ENCODE results near the gene CHD5. TPM values are rescaled to one million over a fixed set of nuclear protein-coding genes. Genes with fewer than 3 reads are reported as not detected.

The CHD5 gene
- total and polyA plus RNA-seq, 12 donors = 0.01 to 0.78 (median 0.17) TPM

DNA sequence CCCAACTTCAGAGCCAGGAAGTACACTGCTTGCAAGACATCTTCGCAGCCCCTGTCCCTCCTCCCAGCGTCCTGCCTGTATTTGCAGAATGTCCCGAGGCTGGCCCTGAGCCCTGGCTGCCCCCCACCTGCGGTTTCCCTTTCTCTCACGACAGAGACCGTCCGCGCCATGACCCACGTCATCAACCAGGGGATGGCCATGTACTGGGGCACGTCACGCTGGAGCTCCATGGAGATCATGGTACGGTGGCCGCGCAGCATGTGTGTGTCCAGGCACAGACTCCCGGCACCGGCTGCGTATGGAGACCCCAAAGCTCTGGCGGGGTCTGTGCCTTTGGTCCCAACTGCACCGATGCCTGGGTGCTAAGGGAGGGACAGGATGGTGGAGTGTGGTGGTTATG is 85.9 kb downstream of the CHD5 start:
- Histone ChIP-seq H3K36me3 (peaks cover 0 to 92% (median 0%) of the 10 kb centered on the region in 9 donors), H3K9me3 (no peaks in the 10 kb centered on the region), H3K27ac (no peak overlapping the region), H3K27me3 (no peaks in the 10 kb centered on the region), H3K4me3 (no peak overlapping the region), H3K4me1 (peaks cover 0 to 15% (median 0%) of the 10 kb centered on the region in 9 donors)
- 94% methylated on average over 19 of the region's 19 CpGs for WGBS, 2 donors
- intact Hi-C loops (cut with DNase I) = no loop called here
- DNase-seq (peak in 1 of 2 donors; percentile 8), ATAC-seq (no peak)
- TF ChIP-seq, protein P1, sequence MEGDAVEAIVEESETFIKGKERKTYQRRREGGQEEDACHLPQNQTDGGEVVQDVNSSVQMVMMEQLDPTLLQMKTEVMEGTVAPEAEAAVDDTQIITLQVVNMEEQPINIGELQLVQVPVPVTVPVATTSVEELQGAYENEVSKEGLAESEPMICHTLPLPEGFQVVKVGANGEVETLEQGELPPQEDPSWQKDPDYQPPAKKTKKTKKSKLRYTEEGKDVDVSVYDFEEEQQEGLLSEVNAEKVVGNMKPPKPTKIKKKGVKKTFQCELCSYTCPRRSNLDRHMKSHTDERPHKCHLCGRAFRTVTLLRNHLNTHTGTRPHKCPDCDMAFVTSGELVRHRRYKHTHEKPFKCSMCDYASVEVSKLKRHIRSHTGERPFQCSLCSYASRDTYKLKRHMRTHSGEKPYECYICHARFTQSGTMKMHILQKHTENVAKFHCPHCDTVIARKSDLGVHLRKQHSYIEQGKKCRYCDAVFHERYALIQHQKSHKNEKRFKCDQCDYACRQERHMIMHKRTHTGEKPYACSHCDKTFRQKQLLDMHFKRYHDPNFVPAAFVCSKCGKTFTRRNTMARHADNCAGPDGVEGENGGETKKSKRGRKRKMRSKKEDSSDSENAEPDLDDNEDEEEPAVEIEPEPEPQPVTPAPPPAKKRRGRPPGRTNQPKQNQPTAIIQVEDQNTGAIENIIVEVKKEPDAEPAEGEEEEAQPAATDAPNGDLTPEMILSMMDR (IDR thresholded peaks at IDR 0.05) = no peak

- Histone ChIP-seq H3K4me1 (peaks cover 0 to 10% (median 0%) of the 10 kb centered on the region in 9 donors), H3K27me3 (no peaks in the 10 kb centered on the region), H3K36me3 (peaks cover 0 to 92% (median 0%) of the 10 kb centered on the region in 9 donors), H3K9me3 (no peaks in the 10 kb centered on the region), H3K4me3 (no peak overlapping the region), H3K27ac (no peak overlapping the region)
- TF ChIP-seq, protein P1 (IDR thresholded peaks at IDR 0.05) = no peak
- intact Hi-C loops (cut with DNase I) = no loop called here
- DNase-seq (peak in 1 of 2 donors; percentile 2), ATAC-seq (no peak)
- WGBS, 2 donors = 87 to 88% methylated on average over 9 of the region's 9 CpGs
Measured at GRCh38 chr1:6093611-6094010, 86.5 kb downstream of the CHD5 start.

DNA sequence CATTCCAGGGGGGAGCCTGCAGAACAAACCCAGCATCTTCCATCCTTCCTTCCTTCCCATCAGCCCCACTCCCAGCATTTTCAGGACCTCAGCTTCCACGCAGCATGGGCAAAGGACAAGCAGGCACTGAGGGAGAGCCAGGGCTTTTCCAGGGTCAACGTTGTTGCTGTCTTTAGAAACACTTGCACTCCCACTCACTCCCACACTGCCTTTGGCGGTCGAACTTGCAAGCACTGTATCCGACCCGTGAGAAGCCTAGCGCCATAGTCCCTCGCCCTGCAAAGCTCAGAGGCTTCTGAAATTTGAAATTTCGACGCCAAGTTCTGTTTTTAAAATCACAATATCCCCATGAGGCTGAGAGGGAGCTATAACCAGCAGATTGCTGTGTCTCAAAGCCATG is 87.0 kb downstream of the CHD5 start:
- H3K36me3 ChIP-seq = peaks cover 0 to 88% (median 0%) of the 10 kb centered on the region in 9 donors
- no peak overlapping the region for H3K27ac ChIP-seq
- TF ChIP-seq, protein P1 (IDR thresholded peaks at IDR 0.05) = no peak
- H3K9me3 ChIP-seq = no peaks in the 10 kb centered on the region
- 69 to 71% methylated on average over 10 of the region's 10 CpGs for WGBS, 2 donors
- intact Hi-C loops (cut with DNase I) = no loop called here
- H3K4me1 ChIP-seq = peaks cover 0 to 7% (median 0%) of the 10 kb centered on the region in 9 donors
- H3K27me3 ChIP-seq = no peaks in the 10 kb centered on the region
- no peak for ATAC-seq
- peak in 1 of 2 donors; percentile 4 for DNase-seq
- no peak overlapping the region for H3K4me3 ChIP-seq

GRCh38 chr1:6092211-6092610 is 87.9 kb downstream of the CHD5 start:
- DNase-seq = peak in 1 of 2 donors; percentile 2
- H3K27ac ChIP-seq = no peak overlapping the region
- no peak overlapping the region for H3K4me3 ChIP-seq
- 81 to 90% methylated on average over 10 of the region's 10 CpGs for WGBS, 2 donors
- no peaks in the 10 kb centered on the region for H3K27me3 ChIP-seq
- intact Hi-C loops (cut with DNase I) = no loop called here
- H3K4me1 ChIP-seq = peaks cover 0 to 4% (median 0%) of the 10 kb centered on the region in 9 donors
- TF ChIP-seq, protein P1 (IDR thresholded peaks at IDR 0.05) = no peak
- peaks cover 0 to 85% (median 0%) of the 10 kb centered on the region in 9 donors for H3K36me3 ChIP-seq
- ATAC-seq = no peak
- no peaks in the 10 kb centered on the region for H3K9me3 ChIP-seq
